ENCODE measurements around the gene OR2S2. TPM values are rescaled to one million over a fixed set of nuclear protein-coding genes. Genes with fewer than 3 reads are reported as not detected.

Gene OR2S2
- total and polyA plus RNA-seq, 2 of the 8 experiments (the other 6 are each of a cell fraction or from before 2014, with no cell fraction given): not detected

DNA sequence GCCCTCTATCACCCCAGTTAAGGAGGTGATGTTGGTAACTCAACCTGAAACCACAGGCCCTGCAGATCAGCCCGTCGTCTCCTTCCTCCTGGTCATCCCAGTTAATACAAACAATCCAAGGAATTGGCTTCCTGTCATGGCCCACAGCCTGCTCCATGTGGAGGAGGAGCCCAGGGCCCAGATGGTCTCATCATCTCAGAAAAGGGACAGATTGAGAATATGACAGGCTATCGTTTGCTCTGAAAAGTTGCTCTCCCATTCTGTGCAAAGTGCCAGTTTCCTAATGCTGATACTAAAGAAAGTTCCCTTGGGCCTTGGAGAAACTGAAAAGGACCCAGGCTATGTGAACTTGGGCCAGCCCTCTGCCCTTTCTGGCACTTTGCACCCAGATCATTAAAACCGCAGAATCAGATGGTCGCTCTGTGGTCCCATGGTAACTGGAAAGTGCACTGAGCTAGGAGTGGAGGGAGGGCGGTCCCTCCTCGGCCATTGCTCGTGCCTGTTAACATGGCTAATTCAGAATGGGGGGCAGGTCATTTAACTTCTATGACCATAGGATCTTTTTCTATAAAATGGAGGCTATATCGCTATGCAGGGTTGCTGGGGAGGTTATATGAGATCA lies 49.3 kb downstream of the OR2S2 start:
- 87% methylated on average over 9 of the region's 9 CpGs; no CpG with 5 or more reads in 1 of the 2 experiments for WGBS, 2 experiments (ENCODE audit: extremely low coverage in 1 of 2, insufficient coverage in 1 of 2, insufficient read length in 1 of 2, insufficient replicate concordance in 2 of 2, low coverage in 1 of 2, low lambda C conversion rate in 2 of 2, missing lambda C conversion rate in 1 of 2)
- H2AK5ac ChIP-seq (ENCODE audit: low read depth, low read length): no peak overlapping the region; the same call in 1 of the 2 replicates
- peak overlapping the region; percentile 81; the same call in 1 of the 2 replicates for H3K18ac ChIP-seq (ENCODE audit: extremely low read depth, low read length)
- no peak overlapping the region for H3K9ac ChIP-seq (replicated peaks in 1 of 4; ENCODE audit: extremely low read depth in 1 of 4, low read depth in 3 of 4, low read length in 3 of 4)
- no peak overlapping the region for H3K4ac ChIP-seq (replicated peaks; ENCODE audit: insufficient read length, low read depth, low read length)
- no peaks in the 10 kb centered on the region; the same call in 1 of the 2 replicates for H3K23me2 ChIP-seq (ENCODE audit: low read depth, low read length)
- no peak overlapping the region for H4K5ac ChIP-seq (ENCODE audit: insufficient read length, low read depth, low read length)
- no peaks in the 10 kb centered on the region for H4K20me1 ChIP-seq (replicated peaks in 1 of 2; ENCODE audit: control insufficient read depth in 1 of 2, insufficient read depth in 2 of 2, low read length in 2 of 2)
- 0 out of 8 replicates have a peak overlapping the region, but pooled peaks of 1 of the 4 experiments have one; percentile 1 for H3K4me3 ChIP-seq (ENCODE audit: extremely low read depth in 1 of 4, insufficient read depth in 2 of 4, low read depth in 3 of 4, low read length in 4 of 4)
- peak overlapping the region; percentile 66; the same call in 1 of the 2 replicates for H2AFZ ChIP-seq (ENCODE audit: low read length)
- H3K4me1 ChIP-seq (replicated peaks in 1 of 4; ENCODE audit: control insufficient read depth in 3 of 4, insufficient read depth in 4 of 4, low read length in 3 of 4): peaks cover 9 to 33% (median 21%) of the 10 kb centered on the region in 4 experiments
- no peak overlapping the region for H4K8ac ChIP-seq (ENCODE audit: extremely low read depth, insufficient read depth, low read length)
- no peak overlapping the region for H3K56ac ChIP-seq (replicated peaks; ENCODE audit: insufficient read length, low read depth, low read length)
- H3K4me2 ChIP-seq (ENCODE audit: insufficient read depth in 1 of 2, low read depth in 2 of 2, low read length in 2 of 2): peak overlapping the region; percentile 19 to 55; a peak in 3 of 4 replicates
- H2BK12ac ChIP-seq (ENCODE audit: low read depth, low read length): peak overlapping the region; percentile 89
- peak overlapping the region; percentile 47 for H2BK120ac ChIP-seq (replicated peaks; ENCODE audit: low read depth, low read length)
- no peak for FAIRE-seq
- no peak overlapping the region for H3K27ac ChIP-seq (ENCODE audit: low read depth, low read length)
- DNase-seq (ENCODE audit: low read depth in 1 of 2, low spot score in 2 of 2): no peak
- peak overlapping the region; percentile 66 for H2BK20ac ChIP-seq (ENCODE audit: low read length)
- peak overlapping the region; percentile 79; the same call in 1 of the 2 replicates for H2BK5ac ChIP-seq (ENCODE audit: low read depth, low read length)
- peak overlapping the region; percentile 54 for H2BK15ac ChIP-seq (ENCODE audit: low read length)
- H3K23ac ChIP-seq (ENCODE audit: insufficient read length): no peak overlapping the region
- peaks cover 0 to 2% (median 0%) of the 10 kb centered on the region in 4 experiments; a peak in 2 of 7 replicates for H3K27me3 ChIP-seq (replicated peaks in 1 of 4; ENCODE audit: control insufficient read depth in 3 of 4, extremely low read depth in 1 of 4, insufficient read depth in 3 of 4, low read length in 3 of 4)
- H3K9me3 ChIP-seq (ENCODE audit: insufficient read depth in 2 of 2, low read depth in 1 of 2, low read length in 1 of 2): no peaks in the 10 kb centered on the region
- H3K14ac ChIP-seq (ENCODE audit: insufficient read length): no peak overlapping the region
- 0 out of 2 replicates have a peak, but pooled peaks cover 2% of the 10 kb centered on the region for H3K79me1 ChIP-seq (ENCODE audit: low read depth, low read length)
- H3K36me3 ChIP-seq (ENCODE audit: control insufficient read depth in 2 of 4, insufficient read depth in 4 of 4, low read length in 3 of 4): no peaks in the 10 kb centered on the region
- ChIA-PET POLR2A (ENCODE audit: partially characterized antibody) (no interaction called here), CTCF (ENCODE audit: partially characterized antibody) (interaction anchor here (0.7 to 5.6 kb wide), 8 partner anchors 17 to 118 kb away, joined by 3 to 26 read pairs (median 4); no protein-coding TSS in a partner anchor)
- no peaks in the 10 kb centered on the region for H3K79me2 ChIP-seq (ENCODE audit: control insufficient read depth in 1 of 2, insufficient read depth in 2 of 2, low read length in 2 of 2)
- peak overlapping the region; percentile 89 for H4K91ac ChIP-seq (replicated peaks; ENCODE audit: insufficient read length, low read length)
- TF ChIP-seq POLR2A (IDR thresholded peaks at IDR 0.05; ENCODE audit: control extremely low read depth in 1 of 2, low read depth in 2 of 2, low read length in 2 of 2) (no peak), TCF12 (IDR thresholded peaks at IDR 0.05; ENCODE audit: low read depth, low read length) (no peak), RAD21 (IDR thresholded peaks at IDR 0.05 in 1 of 2, conservative IDR thresholded peaks at IDR 0.05 in 1 of 2; ENCODE audit: low read depth in 2 of 2, low read length in 2 of 2) (no peak), KDM1A (IDR thresholded peaks at IDR 0.05; ENCODE audit: borderline replicate concordance, low read length) (no peak), SIRT6 (IDR thresholded peaks at IDR 0.05; ENCODE audit: low read length) (no peak), RNF2 (IDR thresholded peaks at IDR 0.05; ENCODE audit: borderline replicate concordance, low read depth, low read length, missing control alignments, poor library complexity, severe bottlenecking) (no peak), CTBP2 (IDR thresholded peaks at IDR 0.05; ENCODE audit: borderline replicate concordance, insufficient read depth, insufficient read length, low read length) (no peak), YY1 (IDR thresholded peaks at IDR 0.05; ENCODE audit: low read depth, low read length) (no peak), SUZ12 (IDR thresholded peaks at IDR 0.05; ENCODE audit: low read length) (no peak)
- TF ChIP-seq, protein P1, sequence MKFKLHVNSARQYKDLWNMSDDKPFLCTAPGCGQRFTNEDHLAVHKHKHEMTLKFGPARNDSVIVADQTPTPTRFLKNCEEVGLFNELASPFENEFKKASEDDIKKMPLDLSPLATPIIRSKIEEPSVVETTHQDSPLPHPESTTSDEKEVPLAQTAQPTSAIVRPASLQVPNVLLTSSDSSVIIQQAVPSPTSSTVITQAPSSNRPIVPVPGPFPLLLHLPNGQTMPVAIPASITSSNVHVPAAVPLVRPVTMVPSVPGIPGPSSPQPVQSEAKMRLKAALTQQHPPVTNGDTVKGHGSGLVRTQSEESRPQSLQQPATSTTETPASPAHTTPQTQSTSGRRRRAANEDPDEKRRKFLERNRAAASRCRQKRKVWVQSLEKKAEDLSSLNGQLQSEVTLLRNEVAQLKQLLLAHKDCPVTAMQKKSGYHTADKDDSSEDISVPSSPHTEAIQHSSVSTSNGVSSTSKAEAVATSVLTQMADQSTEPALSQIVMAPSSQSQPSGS (IDR thresholded peaks at IDR 0.05; ENCODE audit: low read length): no peak

Data from H1 (cell line).